ENCODE results near the gene NT5DC3.

The NT5DC3 gene

GRCh38 chr12:103774977-103775560, 66.0 kb downstream of the NT5DC3 start:
- DNase-seq, result no peak

GRCh38 chr12:103773109-103773910, 67.7 kb downstream of the NT5DC3 start:
- DNase-seq, result no peak

- DNase-seq, result no peak
Observed at GRCh38 chr12:103772367-103773108, 68.5 kb downstream of the NT5DC3 start.

- DNase-seq, result peak; percentile 8
Observed at GRCh38 chr12:103771466-103771865, 69.6 kb downstream of the NT5DC3 start.

GRCh38 chr12:103769240-103769945, 71.6 kb downstream of the NT5DC3 start:
- DNase-seq, result no peak

- no peak for DNase-seq
Observed at GRCh38 chr12:103768467-103769123, 72.4 kb downstream of the NT5DC3 start.

GRCh38 chr12:103766028-103766427, 75.0 kb downstream of the NT5DC3 start:
- DNase-seq, result no peak

- DNase-seq, result no peak
Observed at GRCh38 chr12:103765322-103765721, 75.7 kb downstream of the NT5DC3 start.

GRCh38 chr12:103762473-103762872, 78.6 kb downstream of the NT5DC3 start:
- no peak for DNase-seq

GRCh38 chr12:103758310-103759089, 82.5 kb downstream of the NT5DC3 start:
- no peak for DNase-seq

GRCh38 chr12:103757248-103757647, 83.8 kb downstream of the NT5DC3 start:
- DNase-seq, result no peak

GRCh38 chr12:103756443-103756842, 84.6 kb downstream of the NT5DC3 start:
- no peak for DNase-seq

GRCh38 chr12:103755425-103755824, 85.6 kb downstream of the NT5DC3 start:
- no peak for DNase-seq

- DNase-seq, result no peak
Observed at GRCh38 chr12:103751600-103751999, 89.4 kb downstream of the NT5DC3 start.

GRCh38 chr12:103751171-103751570, 89.9 kb downstream of the NT5DC3 start:
- no peak for DNase-seq

- no peak for DNase-seq
Observed at GRCh38 chr12:103748875-103749274, 92.2 kb downstream of the NT5DC3 start.

- DNase-seq, result no peak
Observed at GRCh38 chr12:103748002-103748401, 93.0 kb downstream of the NT5DC3 start.

- DNase-seq, result no peak
Observed at GRCh38 chr12:103745962-103746361, 95.1 kb downstream of the NT5DC3 start.

- no peak for DNase-seq
Observed at GRCh38 chr12:103743788-103744187, 97.2 kb downstream of the NT5DC3 start.

- no peak for DNase-seq
Observed at GRCh38 chr12:103742349-103742932, 98.6 kb downstream of the NT5DC3 start.

- DNase-seq, result no peak
Observed at GRCh38 chr12:103737881-103738280, 103.2 kb downstream of the NT5DC3 start.
